Endothelial cell of umbilical vein (primary cell): Measurements from ENCODE around the gene RAD51B.

Experiments used
- CTCF ChIP-seq, 2 donors: IDR thresholded peaks; 1 replicate in 1 of 2; 2 replicates in 1 of 2; pipeline ENCODE4 v1.5.1; 2011; ENCODE audit warnings: low read length in 2 of 2, mild to moderate bottlenecking in 2 of 2, moderate library complexity in 2 of 2, control low read depth in 1 of 2, inconsistent platforms in 1 of 2, low read depth in 1 of 2; ENCODE audit not compliant: insufficient read depth in 1 of 2; ENCODE audit errors: extremely low read depth in 1 of 2
- EZH2 ChIP-seq: IDR thresholded peaks from 2 replicates; pipeline ENCODE4 v1.6.1; 2012; ENCODE audit warnings: borderline replicate concordance, low read depth, mild to moderate bottlenecking, moderate library complexity, low read length, inconsistent platforms; ENCODE audit not compliant: severe bottlenecking
- MAX ChIP-seq: IDR thresholded peaks from 2 replicates; pipeline ENCODE4 v1.6.1; 2011; ENCODE audit not compliant: insufficient read depth, insufficient read length
- MYC ChIP-seq: IDR thresholded peaks from one replicate; pipeline ENCODE4 v1.6.1; 2011; ENCODE audit warnings: mild to moderate bottlenecking, low read depth, low read length
- POLR2A ChIP-seq: IDR thresholded peaks from 2 replicates; pipeline ENCODE4 v1.6.1; 2012; ENCODE audit warnings: low read depth, mild to moderate bottlenecking, control low read depth, low read length

GRCh38 chr14:68011406-68012028 is 191.9 kb downstream of the RAD51B start:
- TF ChIP-seq EZH2 (no peak), CTCF (IDR thresholded peaks at IDR 0.05; ENCODE audit: extremely low read depth in 1 of 2, insufficient read depth in 1 of 2, low read depth in 1 of 2, low read length in 2 of 2) (no peak), MAX (no peak), POLR2A (no peak), MYC (no peak)
